Nephron progenitor cell (in vitro differentiated cells): Measurements from ENCODE around the gene CAPZA1.

ENCODE experiments used
- DNase-seq: peaks from one replicate; pipeline ENCODE4 v3.0.0; 2021
- H3K27ac Mint-ChIP-seq: 2 replicates; pipeline ENCODE4 v1.8.0; 2021; ENCODE audit warnings: mild to moderate bottlenecking, moderate library complexity, mixed read lengths
- H3K27me3 Mint-ChIP-seq: 2 replicates; pipeline ENCODE4 v1.8.0; 2021; ENCODE audit warnings: mild to moderate bottlenecking, low read depth, mixed read lengths; ENCODE audit not compliant: poor library complexity
- H3K36me3 Mint-ChIP-seq: 2 replicates; pipeline ENCODE4 v1.8.0; 2021; ENCODE audit warnings: low read depth, mixed read lengths
- H3K4me1 Mint-ChIP-seq: 2 replicates; pipeline ENCODE4 v1.8.0; 2021; ENCODE audit warnings: mixed read lengths
- H3K4me3 Mint-ChIP-seq: 2 replicates; pipeline ENCODE4 v1.8.0; 2021; ENCODE audit warnings: mild to moderate bottlenecking, moderate library complexity, mixed read lengths
- H3K9me3 Mint-ChIP-seq: 2 replicates; pipeline ENCODE4 v1.8.0; 2021; ENCODE audit warnings: mild to moderate bottlenecking, moderate library complexity, mixed read lengths
- TF ChIP-seq, protein P1 (sequence below): fragments of 200-600 bp; sonication (generic); IDR thresholded peaks from 2 replicates; pipeline ENCODE4 v1.5.0; 2021; ENCODE audit warnings: antibody characterized with exemption

The CAPZA1 gene

DNA sequence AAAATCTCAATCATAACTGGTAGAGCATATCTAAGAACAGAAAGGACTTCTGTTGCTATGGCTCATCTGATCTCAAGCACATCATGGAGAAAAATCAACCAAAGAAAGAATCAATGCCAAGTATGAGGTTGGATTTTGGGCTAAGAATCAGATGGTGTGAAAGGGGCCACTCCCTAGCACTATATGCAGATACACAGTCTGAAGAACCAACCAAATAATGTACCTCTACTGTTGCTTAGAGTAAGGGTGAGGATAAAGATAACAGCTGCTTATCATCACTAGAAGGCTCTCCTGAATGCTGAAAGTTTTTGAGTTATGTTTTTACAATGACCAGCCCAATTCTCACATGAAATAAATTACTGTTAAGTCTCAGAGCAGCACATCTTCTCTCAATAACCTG is 36.3 kb upstream of the CAPZA1 start:
- H3K27ac Mint-ChIP-seq, result no peak overlapping the region
- peaks cover 40% of the 10 kb centered on the region for H3K36me3 Mint-ChIP-seq
- H3K4me3 Mint-ChIP-seq, result no peak overlapping the region
- peaks cover 4% of the 10 kb centered on the region for H3K9me3 Mint-ChIP-seq
- DNase-seq, result no peak
- no peaks in the 10 kb centered on the region for H3K27me3 Mint-ChIP-seq
- no peaks in the 10 kb centered on the region for H3K4me1 Mint-ChIP-seq
- TF ChIP-seq, protein P1, sequence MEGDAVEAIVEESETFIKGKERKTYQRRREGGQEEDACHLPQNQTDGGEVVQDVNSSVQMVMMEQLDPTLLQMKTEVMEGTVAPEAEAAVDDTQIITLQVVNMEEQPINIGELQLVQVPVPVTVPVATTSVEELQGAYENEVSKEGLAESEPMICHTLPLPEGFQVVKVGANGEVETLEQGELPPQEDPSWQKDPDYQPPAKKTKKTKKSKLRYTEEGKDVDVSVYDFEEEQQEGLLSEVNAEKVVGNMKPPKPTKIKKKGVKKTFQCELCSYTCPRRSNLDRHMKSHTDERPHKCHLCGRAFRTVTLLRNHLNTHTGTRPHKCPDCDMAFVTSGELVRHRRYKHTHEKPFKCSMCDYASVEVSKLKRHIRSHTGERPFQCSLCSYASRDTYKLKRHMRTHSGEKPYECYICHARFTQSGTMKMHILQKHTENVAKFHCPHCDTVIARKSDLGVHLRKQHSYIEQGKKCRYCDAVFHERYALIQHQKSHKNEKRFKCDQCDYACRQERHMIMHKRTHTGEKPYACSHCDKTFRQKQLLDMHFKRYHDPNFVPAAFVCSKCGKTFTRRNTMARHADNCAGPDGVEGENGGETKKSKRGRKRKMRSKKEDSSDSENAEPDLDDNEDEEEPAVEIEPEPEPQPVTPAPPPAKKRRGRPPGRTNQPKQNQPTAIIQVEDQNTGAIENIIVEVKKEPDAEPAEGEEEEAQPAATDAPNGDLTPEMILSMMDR, result no peak

DNA sequence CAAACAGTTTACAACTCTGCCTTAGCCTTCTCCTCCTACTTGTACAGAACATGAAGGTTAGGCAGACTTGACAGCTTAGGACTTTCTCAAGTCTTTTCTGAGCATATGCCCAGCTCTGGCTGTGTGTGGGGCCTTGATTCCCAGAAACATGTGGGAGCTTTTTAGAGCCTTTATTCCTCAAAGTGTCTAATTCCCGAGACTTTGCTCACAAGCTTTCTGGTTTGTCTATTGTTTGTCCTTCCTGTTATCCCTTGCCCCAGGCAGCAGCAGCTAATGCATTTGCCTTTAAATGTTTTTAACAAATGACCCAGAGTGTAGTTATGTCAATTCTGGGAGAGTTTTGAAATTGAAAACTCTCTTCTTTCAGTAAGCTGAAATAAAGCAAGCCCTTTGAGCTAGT is 29.9 kb upstream of the CAPZA1 start:
- TF ChIP-seq, protein P1, result no peak
- Mint-ChIP-seq H3K27ac (no peak overlapping the region), H3K4me3 (no peak overlapping the region), H3K4me1 (no peaks in the 10 kb centered on the region), H3K9me3 (peaks cover 23% of the 10 kb centered on the region), H3K36me3 (peaks cover 59% of the 10 kb centered on the region), H3K27me3 (no peaks in the 10 kb centered on the region)
- DNase-seq, result no peak

DNA sequence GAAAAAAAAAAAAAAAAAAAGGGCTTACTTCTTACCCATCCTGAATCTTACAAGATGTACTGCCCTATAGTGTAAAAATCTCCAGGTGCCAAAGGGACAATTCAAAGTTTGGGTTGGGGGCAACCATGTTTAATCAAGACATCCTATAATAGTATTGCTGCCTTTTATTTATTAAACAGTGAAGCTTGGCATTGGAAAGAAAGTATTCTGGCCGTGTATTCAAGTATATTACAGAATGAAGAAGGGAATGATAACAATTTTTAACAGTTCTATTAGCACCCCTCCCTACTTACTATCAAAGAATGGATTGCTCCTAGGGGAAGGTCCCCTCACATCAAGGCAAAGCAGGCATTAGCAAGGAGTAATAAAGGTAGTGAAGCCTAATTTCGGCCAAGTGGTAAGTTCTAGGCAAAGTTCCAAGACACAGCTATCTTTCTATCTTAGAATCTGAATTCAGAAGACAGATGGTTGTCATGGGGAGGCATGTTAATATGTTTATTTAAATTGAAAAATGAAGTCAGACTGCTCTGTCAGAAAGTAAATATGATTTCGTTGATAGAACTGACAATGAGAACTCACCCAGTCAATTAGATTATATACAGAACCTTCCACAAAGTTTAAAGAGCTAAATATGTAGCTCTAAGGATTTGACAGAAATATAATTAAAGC is 25.3 kb upstream of the CAPZA1 start:
- no peak overlapping the region for H3K27ac Mint-ChIP-seq
- H3K4me3 Mint-ChIP-seq, result no peak overlapping the region

DNA sequence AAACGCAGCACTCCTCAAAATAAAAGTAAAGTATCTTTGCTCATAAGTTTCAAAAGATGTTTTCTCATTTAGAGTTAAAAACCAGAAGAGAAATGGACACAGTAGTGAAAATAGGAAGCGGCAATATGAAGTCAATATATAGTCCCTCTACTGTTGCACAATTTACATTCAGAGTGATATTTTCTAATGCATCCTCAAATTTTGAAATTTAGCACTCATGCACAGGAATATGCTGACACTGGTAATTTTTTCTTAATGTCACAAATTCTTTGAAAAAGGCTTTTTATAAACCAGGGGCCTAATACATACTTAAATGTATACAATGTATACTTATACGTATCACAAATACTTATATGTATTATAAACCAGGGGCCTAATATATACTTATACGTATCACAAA is 20.2 kb upstream of the CAPZA1 start:
- no peaks in the 10 kb centered on the region for H3K27me3 Mint-ChIP-seq
- no peak overlapping the region for H3K27ac Mint-ChIP-seq
- H3K36me3 Mint-ChIP-seq, result peaks cover 46% of the 10 kb centered on the region
- DNase-seq, result no peak
- TF ChIP-seq, protein P1, result no peak
- no peaks in the 10 kb centered on the region for H3K4me1 Mint-ChIP-seq
- no peaks in the 10 kb centered on the region for H3K9me3 Mint-ChIP-seq
- H3K4me3 Mint-ChIP-seq, result no peak overlapping the region

More for the DNA sequence above, 25.3 kb upstream of the CAPZA1 start:
- H3K9me3 Mint-ChIP-seq, result peaks cover 10% of the 10 kb centered on the region
- H3K36me3 Mint-ChIP-seq, result peaks cover 38% of the 10 kb centered on the region
- H3K4me1 Mint-ChIP-seq, result no peaks in the 10 kb centered on the region
- no peaks in the 10 kb centered on the region for H3K27me3 Mint-ChIP-seq
- TF ChIP-seq, protein P1, result no peak
- no peak for DNase-seq

DNA sequence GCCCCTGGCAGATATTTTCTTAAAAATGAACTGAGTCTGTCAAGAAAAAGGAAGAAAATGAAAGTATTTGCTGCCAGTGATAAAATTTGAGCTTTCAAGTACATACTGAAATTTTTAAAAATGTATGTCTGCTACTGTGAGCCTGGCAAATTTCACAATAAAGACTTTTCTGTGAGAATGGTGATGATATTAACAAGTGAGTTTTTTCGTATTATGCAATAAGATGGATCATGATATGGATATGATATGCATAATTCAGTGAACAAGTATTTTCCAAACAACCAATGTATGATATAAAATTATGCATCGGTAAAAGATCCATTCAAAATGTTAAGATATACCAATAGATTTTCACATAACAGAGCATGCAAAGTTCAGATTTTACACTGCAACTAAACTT is 16.6 kb upstream of the CAPZA1 start:
- Mint-ChIP-seq H3K4me3 (no peak overlapping the region), H3K36me3 (peaks cover 55% of the 10 kb centered on the region), H3K27me3 (no peaks in the 10 kb centered on the region), H3K27ac (no peak overlapping the region), H3K9me3 (no peaks in the 10 kb centered on the region), H3K4me1 (no peaks in the 10 kb centered on the region)
- TF ChIP-seq, protein P1, result no peak
- no peak for DNase-seq

DNA sequence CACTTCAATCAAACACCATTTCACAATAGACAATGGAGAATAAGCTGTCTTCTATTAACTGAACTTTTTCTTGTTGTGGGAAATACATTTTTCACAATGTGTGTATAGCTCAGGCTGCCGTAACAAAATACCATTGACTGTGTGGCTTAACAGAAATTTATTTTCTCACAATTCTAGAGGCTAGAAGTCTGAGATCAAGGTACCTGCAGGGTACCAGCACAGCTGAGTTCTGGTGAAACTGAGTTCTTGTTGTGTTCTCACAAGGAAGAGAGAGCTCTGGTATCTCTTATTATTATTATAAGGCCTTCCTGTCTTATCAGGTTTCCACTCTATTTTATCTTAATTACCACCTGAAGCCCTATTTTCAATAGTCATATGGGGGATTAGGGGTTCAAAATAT is 16.1 kb upstream of the CAPZA1 start:
- H3K27me3 Mint-ChIP-seq, result no peaks in the 10 kb centered on the region
- no peak for DNase-seq
- H3K27ac Mint-ChIP-seq, result no peak overlapping the region
- no peak overlapping the region for H3K4me3 Mint-ChIP-seq
- TF ChIP-seq, protein P1, result no peak
- H3K4me1 Mint-ChIP-seq, result no peaks in the 10 kb centered on the region
- peaks cover 60% of the 10 kb centered on the region for H3K36me3 Mint-ChIP-seq
- H3K9me3 Mint-ChIP-seq, result no peaks in the 10 kb centered on the region
